ENCODE measurements around the gene TRIM58.

- no peak for TF ChIP-seq POLR2AphosphoS5 (IDR thresholded peaks at IDR 0.05; ENCODE audit: low read depth, low read length)
- TF ChIP-seq, protein P1, sequence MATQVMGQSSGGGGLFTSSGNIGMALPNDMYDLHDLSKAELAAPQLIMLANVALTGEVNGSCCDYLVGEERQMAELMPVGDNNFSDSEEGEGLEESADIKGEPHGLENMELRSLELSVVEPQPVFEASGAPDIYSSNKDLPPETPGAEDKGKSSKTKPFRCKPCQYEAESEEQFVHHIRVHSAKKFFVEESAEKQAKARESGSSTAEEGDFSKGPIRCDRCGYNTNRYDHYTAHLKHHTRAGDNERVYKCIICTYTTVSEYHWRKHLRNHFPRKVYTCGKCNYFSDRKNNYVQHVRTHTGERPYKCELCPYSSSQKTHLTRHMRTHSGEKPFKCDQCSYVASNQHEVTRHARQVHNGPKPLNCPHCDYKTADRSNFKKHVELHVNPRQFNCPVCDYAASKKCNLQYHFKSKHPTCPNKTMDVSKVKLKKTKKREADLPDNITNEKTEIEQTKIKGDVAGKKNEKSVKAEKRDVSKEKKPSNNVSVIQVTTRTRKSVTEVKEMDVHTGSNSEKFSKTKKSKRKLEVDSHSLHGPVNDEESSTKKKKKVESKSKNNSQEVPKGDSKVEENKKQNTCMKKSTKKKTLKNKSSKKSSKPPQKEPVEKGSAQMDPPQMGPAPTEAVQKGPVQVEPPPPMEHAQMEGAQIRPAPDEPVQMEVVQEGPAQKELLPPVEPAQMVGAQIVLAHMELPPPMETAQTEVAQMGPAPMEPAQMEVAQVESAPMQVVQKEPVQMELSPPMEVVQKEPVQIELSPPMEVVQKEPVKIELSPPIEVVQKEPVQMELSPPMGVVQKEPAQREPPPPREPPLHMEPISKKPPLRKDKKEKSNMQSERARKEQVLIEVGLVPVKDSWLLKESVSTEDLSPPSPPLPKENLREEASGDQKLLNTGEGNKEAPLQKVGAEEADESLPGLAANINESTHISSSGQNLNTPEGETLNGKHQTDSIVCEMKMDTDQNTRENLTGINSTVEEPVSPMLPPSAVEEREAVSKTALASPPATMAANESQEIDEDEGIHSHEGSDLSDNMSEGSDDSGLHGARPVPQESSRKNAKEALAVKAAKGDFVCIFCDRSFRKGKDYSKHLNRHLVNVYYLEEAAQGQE (IDR thresholded peaks at IDR 0.05; ENCODE audit: low read depth) = no peak
- no peak for TF ChIP-seq CTCF (IDR thresholded peaks at IDR 0.05 in 2 of 3, conservative IDR thresholded peaks at IDR 0.05 in 1 of 3; ENCODE audit: borderline replicate concordance in 1 of 3, insufficient read depth in 1 of 3, low read depth in 2 of 3, low read length in 2 of 3)
- no peak for TF ChIP-seq ZNF274 (IDR thresholded peaks at IDR 0.05; ENCODE audit: low read depth, low read length)
- no peak for TF ChIP-seq POLR2A (IDR thresholded peaks at IDR 0.05; ENCODE audit: borderline replicate concordance, extremely low read depth, insufficient read depth, insufficient read length)
- TF ChIP-seq EZH2 (IDR thresholded peaks at IDR 0.05) = no peak
These were observed 33.0 kb upstream of the TRIM58 start, which contains the start of gene OR14A16 for GRCh38 chr1:247824023-247824422.

Data from HCT116 (cell line).